NCI-H187 (cell line): Measurements from ENCODE around the gene AIMP1.

Source experiments
- DNase-seq, 2 experiments: peaks; one replicate each; lab custom pipeline; 2025; lab: John Stamatoyannopoulos, UW

The AIMP1 gene

GRCh38 chr4:106315968-106316772, at the start of gene AIMP1, which contains the start of gene TBCK:
Gene AIMP1, plus strand, starts transcription at chr4:106316550. Its CDS starts 8,460 bp downstream, at chr4:106325010.
Gene TBCK, minus strand, starts transcription at chr4:106316209. Its CDS starts 7,249 bp downstream, at chr4:106308960.
- DNase-seq: peak; percentile 37 to 52

- DNase-seq: no peak
Observed at GRCh38 chr4:106268786-106269185, 47.6 kb upstream of the AIMP1 start.

- no peak for DNase-seq
Observed at GRCh38 chr4:106269711-106270110, 46.6 kb upstream of the AIMP1 start.

- DNase-seq: no peak
Observed at GRCh38 chr4:106270736-106271135, 45.6 kb upstream of the AIMP1 start.

- DNase-seq: no peak
Observed at GRCh38 chr4:106273831-106274230, 42.5 kb upstream of the AIMP1 start.

- DNase-seq: no peak
Observed at GRCh38 chr4:106277140-106277675, 39.1 kb upstream of the AIMP1 start.

- DNase-seq: no peak
Observed at GRCh38 chr4:106284227-106284626, 32.1 kb upstream of the AIMP1 start.

GRCh38 chr4:106286611-106287010, 29.7 kb upstream of the AIMP1 start:
- no peak for DNase-seq

- no peak for DNase-seq
Observed at GRCh38 chr4:106287353-106287969, 28.9 kb upstream of the AIMP1 start.

- DNase-seq: no peak
Observed at GRCh38 chr4:106289737-106290136, 26.6 kb upstream of the AIMP1 start.

GRCh38 chr4:106291678-106292077, 24.7 kb upstream of the AIMP1 start:
- no peak for DNase-seq

- no peak for DNase-seq
Observed at GRCh38 chr4:106294062-106294461, 22.3 kb upstream of the AIMP1 start.

GRCh38 chr4:106297245-106298035, 18.9 kb upstream of the AIMP1 start:
- DNase-seq: no peak

GRCh38 chr4:106299977-106300376, 16.4 kb upstream of the AIMP1 start:
- no peak for DNase-seq

- DNase-seq: no peak
Observed at GRCh38 chr4:106301393-106302061, 14.8 kb upstream of the AIMP1 start.

GRCh38 chr4:106302062-106302438, 14.3 kb upstream of the AIMP1 start:
- DNase-seq: no peak

- DNase-seq: no peak
Observed at GRCh38 chr4:106303548-106304281, 12.6 kb upstream of the AIMP1 start.

GRCh38 chr4:106304632-106305031, 11.7 kb upstream of the AIMP1 start:
- no peak for DNase-seq

GRCh38 chr4:106305435-106306055, 10.8 kb upstream of the AIMP1 start:
- no peak for DNase-seq

- no peak for DNase-seq
Observed at GRCh38 chr4:106306561-106306960, 9.8 kb upstream of the AIMP1 start.

- DNase-seq: no peak
Observed at GRCh38 chr4:106312377-106312776, 4.0 kb upstream of the AIMP1 start.
